BJ (cell line): ENCODE measurements around the gene SLC43A3. TPM values are rescaled to one million over a fixed set of nuclear protein-coding genes. Genes with fewer than 3 reads are reported as not detected.

ENCODE experiments used
- CTCF ChIA-PET: fragments of 350-600 bp; formaldehyde crosslinking; extraction: SDS; loops from one replicate; lab custom pipeline; 2021; ENCODE audit warnings: antibody characterized with exemption, inconsistent platforms; lab: Yijun Ruan, JAX
- POLR2A ChIA-PET: fragments of 300-600 bp; sonication (Branson Sonifier 250); formaldehyde crosslinking; extraction: SDS; loops from one replicate; lab custom pipeline; 2021; ENCODE audit warnings: antibody characterized with exemption; lab: Charles Lee
- DNase-seq: peaks from one replicate; pipeline ENCODE4 v3.0.0-alpha.2; 2011; ENCODE audit warnings: low read depth
- H3K27me3 ChIP-seq: 2 replicates; pipeline ENCODE4 v1.6.0; 2011; ENCODE audit warnings: low read length; ENCODE audit not compliant: control insufficient read depth, insufficient read depth
- H3K36me3 ChIP-seq: 2 replicates; pipeline ENCODE4 v1.5.1; 2011; ENCODE audit warnings: low read length; ENCODE audit not compliant: control insufficient read depth, insufficient read depth
- H3K4me3 ChIP-seq: 2 replicates; pipeline ENCODE4 v1.5.1; 2011; ENCODE audit warnings: low read depth, mild to moderate bottlenecking, control low read depth, low read length
- polyA plus RNA-seq: library from polyadenylated mRNA; depleted of rRNA; stranded (reverse); fragments of >200 nt; gene quantifications from 2 replicates; pipeline ENCODE4 v1.2.3, GENCODE V29; 2011
- TF ChIP-seq, protein P1 (sequence below): IDR thresholded peaks from 2 replicates; pipeline ENCODE4 v1.5.1; 2011; ENCODE audit warnings: low read depth, mild to moderate bottlenecking, control low read depth, inconsistent platforms, low read length, moderate library complexity; ENCODE audit not compliant: insufficient read depth

Gene SLC43A3
- polyA plus RNA-seq, 1 experiment, result 26.7 TPM

DNA sequence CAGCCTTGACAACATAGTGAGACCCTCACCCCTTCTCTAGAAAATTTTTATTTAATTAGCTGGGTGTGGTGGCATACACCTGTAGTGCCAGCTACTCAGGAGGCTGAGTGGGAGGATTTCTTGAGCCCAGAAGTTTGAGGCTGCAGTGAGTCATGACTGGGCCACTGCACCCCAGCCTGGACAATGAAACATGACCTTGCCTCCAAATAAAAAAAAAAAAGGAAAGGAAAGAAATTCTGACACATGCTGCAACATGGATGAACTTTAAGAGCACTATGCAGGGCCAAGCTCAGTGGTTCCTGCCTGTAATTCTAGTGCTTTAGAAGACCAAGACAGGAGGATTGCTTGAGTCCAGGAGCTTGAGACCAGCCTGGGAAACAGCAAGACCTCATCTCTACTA is 8.8 kb downstream of the SLC43A3 start:
- Histone ChIP-seq H3K4me3 (no peak overlapping the region), H3K36me3 (peaks cover 7% of the 10 kb centered on the region), H3K27me3 (no peaks in the 10 kb centered on the region)
- DNase-seq, result no peak
- POLR2A ChIA-PET, result no interaction called here
- TF ChIP-seq, protein P1, sequence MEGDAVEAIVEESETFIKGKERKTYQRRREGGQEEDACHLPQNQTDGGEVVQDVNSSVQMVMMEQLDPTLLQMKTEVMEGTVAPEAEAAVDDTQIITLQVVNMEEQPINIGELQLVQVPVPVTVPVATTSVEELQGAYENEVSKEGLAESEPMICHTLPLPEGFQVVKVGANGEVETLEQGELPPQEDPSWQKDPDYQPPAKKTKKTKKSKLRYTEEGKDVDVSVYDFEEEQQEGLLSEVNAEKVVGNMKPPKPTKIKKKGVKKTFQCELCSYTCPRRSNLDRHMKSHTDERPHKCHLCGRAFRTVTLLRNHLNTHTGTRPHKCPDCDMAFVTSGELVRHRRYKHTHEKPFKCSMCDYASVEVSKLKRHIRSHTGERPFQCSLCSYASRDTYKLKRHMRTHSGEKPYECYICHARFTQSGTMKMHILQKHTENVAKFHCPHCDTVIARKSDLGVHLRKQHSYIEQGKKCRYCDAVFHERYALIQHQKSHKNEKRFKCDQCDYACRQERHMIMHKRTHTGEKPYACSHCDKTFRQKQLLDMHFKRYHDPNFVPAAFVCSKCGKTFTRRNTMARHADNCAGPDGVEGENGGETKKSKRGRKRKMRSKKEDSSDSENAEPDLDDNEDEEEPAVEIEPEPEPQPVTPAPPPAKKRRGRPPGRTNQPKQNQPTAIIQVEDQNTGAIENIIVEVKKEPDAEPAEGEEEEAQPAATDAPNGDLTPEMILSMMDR, result no peak
- CTCF ChIA-PET, result interaction anchor here (0.6 to 3.6 kb wide), 2 partner anchors 40 to 108 kb away, joined by 3 to 15 read pairs; no protein-coding TSS in a partner anchor

DNA sequence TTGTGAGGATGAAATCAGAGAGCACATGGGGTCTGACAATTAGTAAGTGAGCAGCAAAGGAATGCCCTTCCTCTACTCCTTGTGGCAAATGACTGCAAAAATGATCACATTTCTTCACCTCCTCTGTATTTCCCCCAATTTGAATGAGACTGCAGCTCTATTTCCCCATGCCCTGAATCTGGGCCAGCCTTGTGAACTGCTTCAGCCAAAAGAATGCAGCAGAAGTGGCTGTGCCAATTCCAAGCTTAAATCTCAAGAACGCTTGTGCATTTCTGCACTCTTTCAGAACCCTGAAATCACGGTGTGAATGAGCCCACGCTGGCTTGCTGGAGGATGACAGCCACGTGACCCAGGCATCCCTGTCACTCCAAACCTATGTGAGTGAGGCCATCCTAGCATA is 9.9 kb downstream of the SLC43A3 start:
- Histone ChIP-seq H3K36me3 (peaks cover 7% of the 10 kb centered on the region), H3K27me3 (no peaks in the 10 kb centered on the region), H3K4me3 (no peak overlapping the region)
- TF ChIP-seq, protein P1, result no peak
- CTCF ChIA-PET, result interaction anchor here (3.6 kb wide), 1 partner anchor 41 kb away, joined by 15 read pairs; no protein-coding TSS in a partner anchor
- POLR2A ChIA-PET, result interaction anchor here (0.6 kb wide), 1 partner anchor 72 kb away, joined by 3 read pairs; no protein-coding TSS in a partner anchor
- no peak for DNase-seq

GRCh38 chr11:57416436-57416835 is 10.5 kb downstream of the SLC43A3 start:
- DNase-seq, result no peak
- TF ChIP-seq, protein P1, result no peak
- ChIA-PET POLR2A (interaction anchor here (0.6 kb wide), 1 partner anchor 73 kb away, joined by 3 read pairs; no protein-coding TSS in a partner anchor), CTCF (interaction anchor here (1.1 to 3.6 kb wide), 2 partner anchors 41 to 167 kb away, joined by 3 to 15 read pairs; no protein-coding TSS in a partner anchor)
- H3K4me3 ChIP-seq, result no peak overlapping the region
- peaks cover 7% of the 10 kb centered on the region for H3K36me3 ChIP-seq
- no peaks in the 10 kb centered on the region for H3K27me3 ChIP-seq

GRCh38 chr11:57414612-57415212 is 12.2 kb downstream of the SLC43A3 start:
- Histone ChIP-seq H3K36me3 (peaks cover 7% of the 10 kb centered on the region), H3K27me3 (no peaks in the 10 kb centered on the region), H3K4me3 (no peak overlapping the region)
- ChIA-PET CTCF (no interaction called here), POLR2A (no interaction called here)
- DNase-seq, result no peak
- TF ChIP-seq, protein P1, result no peak

GRCh38 chr11:57413681-57414080 is 13.2 kb downstream of the SLC43A3 start:
- Histone ChIP-seq H3K27me3 (no peaks in the 10 kb centered on the region), H3K36me3 (peaks cover 13% of the 10 kb centered on the region), H3K4me3 (no peak overlapping the region)
- POLR2A ChIA-PET, result no interaction called here
- TF ChIP-seq, protein P1, result no peak
- no peak for DNase-seq
- CTCF ChIA-PET, result no interaction called here
